Activated CD4-positive, alpha-beta T cell treated with anti-CD3 and anti-CD28 coated beads for 48 hours (primary cell): Measurements from ENCODE around the gene SPRYD3.
"Not testable (repeated sequence)": the region's sequence is repeated elsewhere in the genome, so short reads cannot be mapped to it uniquely, and the experiment has no call there.

Experiments used
- DNase-seq: peaks from one replicate; pipeline ENCODE4 v3.0.0-alpha.2; 2020

SPRYD3 gene, protein sequence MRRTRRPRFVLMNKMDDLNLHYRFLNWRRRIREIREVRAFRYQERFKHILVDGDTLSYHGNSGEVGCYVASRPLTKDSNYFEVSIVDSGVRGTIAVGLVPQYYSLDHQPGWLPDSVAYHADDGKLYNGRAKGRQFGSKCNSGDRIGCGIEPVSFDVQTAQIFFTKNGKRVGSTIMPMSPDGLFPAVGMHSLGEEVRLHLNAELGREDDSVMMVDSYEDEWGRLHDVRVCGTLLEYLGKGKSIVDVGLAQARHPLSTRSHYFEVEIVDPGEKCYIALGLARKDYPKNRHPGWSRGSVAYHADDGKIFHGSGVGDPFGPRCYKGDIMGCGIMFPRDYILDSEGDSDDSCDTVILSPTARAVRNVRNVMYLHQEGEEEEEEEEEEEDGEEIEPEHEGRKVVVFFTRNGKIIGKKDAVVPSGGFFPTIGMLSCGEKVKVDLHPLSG

DNA sequence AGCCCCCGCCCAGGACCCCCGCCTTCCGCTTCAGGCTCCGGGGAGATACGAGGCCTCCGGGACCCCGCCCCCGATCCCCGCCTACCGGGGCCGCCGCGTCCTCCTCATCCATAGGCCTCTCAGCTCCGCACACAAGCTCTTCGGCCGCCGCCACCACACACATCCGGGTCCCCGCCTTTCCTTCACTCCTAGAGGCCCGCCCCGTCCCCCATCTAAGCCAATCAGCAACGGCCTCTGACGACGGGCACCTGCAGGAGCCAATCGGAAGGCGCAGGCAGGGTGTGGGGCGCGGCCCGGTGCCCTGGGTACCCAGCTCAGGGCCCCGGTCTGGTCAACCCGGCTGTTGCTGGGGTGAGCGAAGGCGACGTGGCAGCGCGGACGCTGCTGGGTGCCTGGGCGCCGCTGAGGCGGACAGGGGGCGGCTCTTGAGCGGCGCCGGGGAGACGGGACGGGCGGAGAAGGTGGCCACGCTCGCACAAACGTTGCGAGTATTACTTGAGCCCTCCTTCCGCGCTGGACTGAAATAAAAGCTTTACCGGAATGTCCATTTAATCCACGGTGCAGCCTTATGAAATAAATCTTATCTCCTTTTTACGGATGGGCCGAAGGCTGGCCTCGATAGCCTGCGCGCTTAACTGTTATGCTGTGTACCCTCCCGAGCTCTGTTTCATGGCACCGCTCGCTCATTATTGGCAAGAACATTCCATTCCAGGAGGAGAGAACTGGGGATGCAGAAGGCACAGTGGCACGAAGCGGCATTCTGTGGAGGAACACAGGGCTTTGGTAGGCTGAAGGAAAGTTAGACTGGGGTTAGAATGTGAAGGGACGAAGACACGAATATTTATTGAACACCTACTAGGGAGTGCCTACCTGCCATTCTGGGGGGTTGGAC is at the start of gene SPRYD3:
Gene SPRYD3, minus strand, starts transcription at position 165 of the 892 bp plus-strand sequence. Its CDS starts 57 bp downstream, at position 108.
- peak; percentile 97 for DNase-seq

DNA sequence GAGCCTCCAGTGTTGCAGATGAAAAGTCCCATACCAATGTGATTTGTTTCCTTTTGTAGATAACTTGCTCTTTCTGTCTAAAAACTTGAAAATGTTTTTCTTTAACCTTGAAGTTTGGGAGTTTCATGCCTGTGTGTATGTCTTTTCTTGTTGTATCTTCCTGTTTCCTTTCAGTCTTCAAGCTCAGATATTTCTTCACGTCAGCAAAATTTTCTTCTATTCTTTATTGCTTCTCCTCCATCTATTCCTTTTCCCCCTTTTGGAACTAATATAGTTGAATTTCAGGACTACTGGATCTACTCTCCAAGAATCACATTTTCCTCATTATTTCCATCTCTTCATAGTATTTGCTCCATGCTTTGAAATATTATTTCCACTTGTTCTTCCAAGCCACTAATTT is 48.0 kb upstream of the SPRYD3 start:
- no peak for DNase-seq

DNA sequence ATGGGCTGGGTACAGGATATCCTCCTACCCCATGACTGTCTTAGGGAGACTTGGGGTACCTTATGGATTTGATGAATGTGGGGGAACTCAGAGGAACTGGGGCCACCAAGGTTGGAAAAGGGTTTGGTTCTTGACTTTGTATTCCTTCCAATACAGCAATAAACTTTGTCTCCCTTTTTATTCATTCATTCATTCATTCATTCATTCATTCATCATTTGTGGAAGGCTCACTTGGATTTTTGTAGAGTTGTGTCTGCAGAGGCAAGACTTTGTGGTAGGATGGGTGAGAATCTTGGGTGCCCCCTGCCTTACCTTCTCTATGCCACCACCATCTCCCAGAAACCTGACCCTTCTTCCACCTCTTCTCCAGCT is 45.1 kb upstream of the SPRYD3 start:
- no peak for DNase-seq

DNA sequence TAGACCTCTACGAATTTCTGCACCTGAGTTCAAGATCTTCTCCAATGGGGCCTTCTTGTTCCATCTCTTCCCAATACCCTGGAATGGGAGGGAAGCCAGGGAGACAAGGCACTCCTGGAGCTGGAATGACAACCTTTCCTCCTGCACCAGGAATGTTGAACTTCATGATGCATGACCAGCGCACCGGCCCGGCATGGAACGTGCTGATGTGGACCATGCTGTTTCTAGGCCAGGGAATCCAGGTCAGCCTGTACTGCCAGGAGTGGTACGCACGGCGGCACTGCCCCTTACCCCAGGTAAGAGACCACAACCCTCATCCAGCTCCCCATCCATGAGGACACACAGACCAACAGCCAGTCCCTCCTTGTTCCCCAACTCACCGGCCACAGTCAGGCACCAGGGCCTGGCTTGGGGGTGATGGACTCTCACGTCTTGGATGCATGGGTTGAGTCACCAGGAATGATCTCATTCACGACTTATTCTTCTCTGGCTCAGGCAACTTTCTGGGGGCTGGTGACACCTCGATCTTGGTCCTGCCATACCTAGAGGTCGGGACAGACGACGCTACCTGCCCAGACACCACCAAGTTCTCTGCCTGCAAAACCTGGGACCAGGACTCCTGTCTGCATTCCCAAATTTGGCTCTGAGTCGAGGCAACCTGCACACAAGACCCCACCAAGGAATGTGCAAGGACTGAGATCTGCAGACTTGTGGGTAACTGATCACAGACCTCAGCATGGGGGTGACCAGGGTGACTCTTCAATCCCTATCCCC is 44.6 kb upstream of the SPRYD3 start:
- DNase-seq: no peak

DNA sequence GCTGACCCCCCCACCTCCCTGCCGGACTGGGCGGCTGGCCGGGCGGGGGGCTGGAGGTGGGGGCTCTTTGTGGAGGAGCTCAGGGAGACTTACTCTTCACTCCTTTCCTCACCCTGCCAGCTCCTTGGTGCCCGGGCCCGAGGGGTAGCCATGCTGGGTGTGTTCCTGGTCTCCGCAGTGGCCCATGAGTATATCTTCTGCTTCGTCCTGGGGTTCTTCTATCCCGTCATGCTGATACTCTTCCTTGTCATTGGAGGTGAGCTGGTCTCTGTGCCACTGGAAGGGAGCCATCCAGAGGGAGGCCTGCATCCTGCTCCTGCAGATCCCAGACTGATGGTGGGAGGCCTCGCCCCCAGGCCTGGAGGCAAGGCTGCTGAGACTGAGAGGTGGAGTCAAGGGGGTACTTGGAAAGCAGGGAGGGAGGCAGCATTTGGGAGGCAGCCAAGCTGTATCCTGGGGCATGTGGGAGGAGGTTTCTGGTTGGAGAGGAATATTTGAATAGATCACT is 43.8 kb upstream of the SPRYD3 start:
- no peak for DNase-seq

- DNase-seq: no peak
Measured at GRCh38 chr12:53120685-53121525, 41.7 kb upstream of the SPRYD3 start.

DNA sequence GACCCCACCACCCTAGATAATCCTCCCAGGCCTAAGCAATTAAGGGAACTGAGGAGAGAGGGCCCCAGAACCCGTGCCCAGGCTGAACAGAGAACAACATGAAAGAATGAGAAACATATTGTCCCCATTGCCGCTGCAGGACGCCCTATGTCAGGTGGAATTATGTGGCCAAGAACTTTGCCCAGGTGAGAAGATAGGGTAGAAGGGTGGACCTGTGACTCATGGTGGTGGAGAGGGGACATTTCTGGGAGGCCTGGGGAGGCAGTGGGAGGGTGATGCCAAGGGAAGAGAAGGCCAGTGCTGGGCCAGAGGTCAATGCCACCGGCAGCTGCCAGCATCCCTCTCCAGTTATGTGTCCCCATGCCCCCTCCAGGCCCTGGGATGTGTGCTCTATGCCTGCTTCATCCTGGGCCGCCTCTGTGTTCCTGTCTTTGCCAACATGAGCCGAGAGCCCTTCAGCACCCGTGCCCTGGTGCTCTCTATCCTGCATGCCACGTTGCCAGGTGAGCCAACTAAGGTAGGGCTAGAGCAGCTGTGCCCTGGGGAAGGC is 39.6 kb upstream of the SPRYD3 start:
- no peak for DNase-seq

DNA sequence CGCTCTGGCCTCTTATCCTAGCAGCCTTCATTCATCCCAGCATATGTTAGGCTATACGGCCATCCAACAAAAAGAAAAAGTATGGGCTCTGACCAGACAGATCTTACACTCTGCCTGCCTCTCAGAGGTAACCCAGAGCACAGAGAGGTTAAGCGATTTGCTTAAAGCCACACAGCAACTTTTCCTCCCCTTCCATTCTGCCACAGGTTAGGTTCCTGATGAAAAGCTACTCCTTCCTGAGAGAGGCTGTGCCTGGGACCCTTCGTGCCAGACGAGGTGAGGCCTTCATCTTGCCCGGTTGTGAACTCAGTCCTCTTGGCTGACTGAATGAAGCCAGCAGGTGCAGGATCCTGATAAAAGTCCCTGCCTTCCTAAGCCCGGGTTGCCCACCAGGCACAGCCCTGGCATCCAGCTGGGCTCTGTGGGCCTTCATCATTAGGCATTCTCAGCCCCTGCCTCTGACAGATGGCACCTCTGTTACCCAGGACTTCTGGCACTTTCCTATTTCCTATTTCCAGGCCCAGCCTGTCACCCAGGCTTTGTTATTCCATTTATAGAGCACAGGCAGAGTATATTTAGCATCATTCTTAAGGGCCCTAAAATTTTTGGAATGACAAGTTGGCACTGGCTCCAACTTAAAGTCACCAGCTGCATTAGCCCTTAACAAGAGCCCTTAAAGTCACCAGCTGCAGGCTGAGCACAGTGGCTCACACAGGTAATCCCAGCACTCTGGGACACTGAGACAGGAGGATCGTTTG is 36.9 kb upstream of the SPRYD3 start:
- DNase-seq: no peak

DNA sequence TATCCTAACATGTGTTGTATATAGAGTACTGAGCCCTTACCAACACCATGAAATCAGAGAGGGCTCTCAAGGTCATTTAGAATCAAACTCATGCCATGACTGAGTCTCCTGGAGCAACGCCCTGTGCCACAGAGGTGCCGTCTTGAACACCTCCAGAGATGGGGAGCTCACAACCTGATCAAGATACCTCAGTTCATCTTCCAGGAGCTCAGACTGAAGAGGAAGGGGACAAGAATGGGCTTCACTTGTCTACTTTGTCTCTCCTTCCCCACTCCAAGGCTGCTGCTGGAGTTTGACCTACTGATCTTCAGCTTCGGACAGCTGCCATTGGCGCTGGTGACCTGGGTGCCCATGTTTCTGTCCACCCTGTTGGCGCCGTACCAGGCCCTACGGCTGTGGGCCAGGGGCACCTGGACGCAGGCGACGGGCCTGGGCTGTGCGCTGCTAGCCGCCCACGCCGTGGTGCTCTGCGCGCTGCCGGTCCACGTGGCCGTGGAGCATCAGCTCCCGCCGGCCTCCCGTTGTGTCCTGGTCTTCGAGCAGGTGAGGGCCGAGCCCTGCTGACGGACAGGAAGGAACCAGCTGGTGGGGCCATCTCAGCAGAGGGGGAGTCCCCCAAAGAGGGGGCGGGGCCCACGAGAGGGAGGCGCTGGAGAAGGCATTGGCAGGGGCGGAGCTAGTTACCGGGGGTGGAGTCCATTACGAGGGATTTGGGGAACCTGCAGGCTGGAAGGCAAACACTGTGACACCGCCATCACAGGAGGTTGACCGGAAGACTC is 36.1 kb upstream of the SPRYD3 start:
- DNase-seq: no peak

- no peak for DNase-seq
Measured at GRCh38 chr12:53113951-53114350, 34.8 kb upstream of the SPRYD3 start.

DNA sequence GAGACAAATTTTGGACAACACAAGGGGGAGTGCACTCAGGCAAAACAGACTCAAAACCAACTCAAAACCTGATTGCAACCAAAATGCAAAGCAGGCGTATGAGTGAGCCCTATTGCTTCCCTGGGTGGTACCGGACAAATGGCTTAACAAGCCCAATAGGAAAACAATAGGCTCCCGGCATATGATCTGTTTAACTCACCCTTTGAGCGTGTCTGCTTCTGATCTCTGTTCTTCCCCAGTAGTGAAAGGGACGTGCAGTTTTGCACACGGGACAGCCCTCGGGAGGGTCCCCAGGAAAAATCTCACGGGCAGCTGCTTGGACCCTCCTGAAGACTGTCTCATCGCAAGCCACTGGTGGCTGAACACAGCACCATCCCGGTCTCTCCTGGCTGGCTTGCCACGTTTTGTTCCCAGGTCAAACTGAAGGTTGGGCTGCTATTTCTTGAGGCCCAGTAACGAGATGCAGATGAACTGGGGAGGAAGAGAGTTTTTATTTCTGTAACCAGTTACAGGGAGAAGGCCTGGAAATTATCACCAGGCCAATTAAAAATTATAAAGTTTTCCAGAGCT is 34.0 kb upstream of the SPRYD3 start:
- no peak for DNase-seq

GRCh38 chr12:53112431-53112830 is 33.2 kb upstream of the SPRYD3 start:
- DNase-seq: not testable (repeated sequence)

- DNase-seq: no peak
Measured at GRCh38 chr12:53107122-53107521, 27.9 kb upstream of the SPRYD3 start.

DNA sequence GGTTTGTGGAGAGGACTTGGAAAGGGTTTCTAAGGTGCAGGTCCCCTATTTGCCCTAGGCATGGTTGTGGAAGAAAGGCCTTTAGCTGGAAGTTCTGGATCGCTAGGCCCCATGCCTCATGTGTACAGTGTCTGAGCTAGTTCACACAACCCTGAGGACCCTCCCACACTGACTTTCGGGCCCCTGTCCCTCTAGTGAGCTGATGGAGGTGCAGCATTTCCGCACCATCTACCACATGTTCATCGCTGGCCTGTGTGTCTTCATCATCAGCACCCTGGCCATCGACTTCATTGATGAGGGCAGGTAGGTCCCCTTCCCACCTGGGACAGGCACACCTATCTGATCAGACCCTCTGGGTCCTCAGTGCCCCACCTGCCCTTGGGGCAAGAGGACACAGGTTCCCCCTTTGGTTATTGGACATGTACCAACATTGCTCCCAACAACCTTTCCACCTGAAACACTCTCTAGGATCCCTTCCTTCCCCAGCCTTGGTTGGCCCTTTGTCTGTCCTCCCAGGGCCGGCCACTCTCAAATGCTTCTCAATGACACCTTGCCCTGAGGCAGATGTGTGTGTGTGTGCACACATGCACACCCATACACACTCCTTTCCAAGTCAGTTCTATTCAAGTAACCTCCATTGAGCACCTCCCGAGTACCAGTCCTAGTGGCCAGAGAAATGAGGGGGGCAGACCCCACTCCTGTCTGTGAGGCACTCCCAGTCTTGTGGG is 26.7 kb upstream of the SPRYD3 start:
- DNase-seq: no peak

GRCh38 chr12:53105256-53105655 is 26.1 kb upstream of the SPRYD3 start:
- DNase-seq: no peak

DNA sequence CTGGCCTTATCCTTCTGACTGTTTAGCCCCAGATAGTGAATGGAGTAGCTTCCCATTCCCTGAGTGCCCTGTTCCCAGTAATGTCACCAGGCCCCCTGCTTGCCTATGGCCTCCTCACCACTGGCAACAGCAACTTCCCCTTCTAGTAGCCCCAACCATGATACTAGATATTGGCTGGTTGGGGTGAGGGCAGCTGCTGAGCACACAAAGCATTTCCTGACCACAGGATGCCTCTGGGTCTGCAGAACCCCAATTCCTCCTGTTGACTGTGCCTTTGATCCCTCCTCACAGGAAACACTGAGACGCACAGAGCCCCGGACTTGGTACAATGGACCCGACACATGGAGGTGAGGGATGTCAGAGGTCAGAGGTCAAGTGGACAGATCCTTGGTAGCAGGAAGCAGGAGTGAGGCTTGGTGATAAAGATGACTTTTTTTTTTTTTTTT is 24.7 kb upstream of the SPRYD3 start:
- no peak for DNase-seq

- peak; percentile 63 for DNase-seq
Measured at GRCh38 chr12:53102883-53103807, 24.0 kb upstream of the SPRYD3 start, which contains the start of gene SOAT2. TSS of gene SOAT2 (plus strand) at chr12:53103486. CDS start at chr12:53103578, 92 bp downstream.
